Gastrocnemius medialis (tissue), 4 donors: ENCODE measurements around the gene HNF4A.

Experiments used
- POLR2A ChIP-seq, 2 donors: fragments of 450-650 bp; IDR thresholded peaks; one replicate each; pipeline ENCODE4 v1.6.1; 2017; ENCODE audit warnings: antibody characterized with exemption in 2 of 2, mild to moderate bottlenecking in 2 of 2, moderate library complexity in 2 of 2
- TF ChIP-seq, protein P1 (sequence below), 5 experiments: fragments of 450-650 bp in 3 of 5; fragments of 200-600 bp in 2 of 5; sonication (generic) in 2 of 5; IDR thresholded peaks in 4 of 5; conservative IDR thresholded peaks in 1 of 5; 1 replicate in 4 of 5; 2 replicates in 1 of 5; pipeline ENCODE4 v1.5.1; 2016 to 2019; ENCODE audit warnings: antibody characterized with exemption in 5 of 5, mild to moderate bottlenecking in 3 of 5, moderate library complexity in 3 of 5

DNA sequence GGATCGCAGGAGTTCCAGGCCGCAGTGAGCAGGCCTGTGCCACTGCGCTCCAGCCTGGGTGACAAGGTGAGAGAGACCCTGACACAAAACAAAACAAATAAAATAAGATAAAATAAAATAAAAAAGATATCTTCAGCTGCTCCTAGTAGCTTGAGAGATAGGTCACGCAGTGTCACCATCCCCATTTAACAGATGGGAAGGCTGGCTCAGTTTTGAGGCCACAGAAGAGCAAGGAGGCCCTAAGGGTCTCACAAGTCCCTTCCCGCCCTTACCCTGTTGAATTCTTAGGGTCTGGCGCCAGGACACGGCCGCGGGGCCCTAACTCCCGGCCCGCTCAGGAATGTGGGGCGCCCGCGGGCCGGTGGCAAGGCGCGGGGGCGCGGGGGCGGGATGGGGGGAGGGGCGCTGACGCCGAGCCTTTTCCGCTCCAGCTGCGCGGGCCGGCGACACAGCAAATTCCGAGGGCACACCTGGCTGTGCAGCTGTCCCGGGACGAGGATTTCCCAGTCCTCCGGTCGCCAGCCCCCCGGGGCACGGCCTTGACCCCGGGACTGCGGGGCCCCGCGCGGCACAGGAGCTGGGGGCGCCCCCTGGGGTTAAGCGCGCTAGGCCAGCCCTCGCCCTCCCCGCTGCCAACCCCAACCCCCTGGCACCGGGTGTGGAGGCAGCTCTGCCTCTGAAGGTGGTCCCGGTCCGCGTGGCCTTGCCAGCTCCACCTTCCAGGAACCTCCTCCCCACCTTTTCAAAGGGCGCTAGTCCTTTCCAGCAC is 28.9 kb upstream of the HNF4A start:
- TF ChIP-seq, protein P1, sequence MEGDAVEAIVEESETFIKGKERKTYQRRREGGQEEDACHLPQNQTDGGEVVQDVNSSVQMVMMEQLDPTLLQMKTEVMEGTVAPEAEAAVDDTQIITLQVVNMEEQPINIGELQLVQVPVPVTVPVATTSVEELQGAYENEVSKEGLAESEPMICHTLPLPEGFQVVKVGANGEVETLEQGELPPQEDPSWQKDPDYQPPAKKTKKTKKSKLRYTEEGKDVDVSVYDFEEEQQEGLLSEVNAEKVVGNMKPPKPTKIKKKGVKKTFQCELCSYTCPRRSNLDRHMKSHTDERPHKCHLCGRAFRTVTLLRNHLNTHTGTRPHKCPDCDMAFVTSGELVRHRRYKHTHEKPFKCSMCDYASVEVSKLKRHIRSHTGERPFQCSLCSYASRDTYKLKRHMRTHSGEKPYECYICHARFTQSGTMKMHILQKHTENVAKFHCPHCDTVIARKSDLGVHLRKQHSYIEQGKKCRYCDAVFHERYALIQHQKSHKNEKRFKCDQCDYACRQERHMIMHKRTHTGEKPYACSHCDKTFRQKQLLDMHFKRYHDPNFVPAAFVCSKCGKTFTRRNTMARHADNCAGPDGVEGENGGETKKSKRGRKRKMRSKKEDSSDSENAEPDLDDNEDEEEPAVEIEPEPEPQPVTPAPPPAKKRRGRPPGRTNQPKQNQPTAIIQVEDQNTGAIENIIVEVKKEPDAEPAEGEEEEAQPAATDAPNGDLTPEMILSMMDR (IDR thresholded peaks at IDR 0.05 in 4 of 5, conservative IDR thresholded peaks at IDR 0.05 in 1 of 5) = no peak
- TF ChIP-seq POLR2A (IDR thresholded peaks at IDR 0.05) = no peak
